Epithelial cell of proximal tubule (primary cell): ENCODE data around the gene AMBRA1. TPM values are rescaled to one million over a fixed set of nuclear protein-coding genes. Genes with fewer than 3 reads are reported as not detected.

ENCODE experiments used
- DNase-seq: peaks from one replicate; pipeline ENCODE4 v3.0.0-alpha.2; 2011; ENCODE audit warnings: low read depth
- H3K4me3 ChIP-seq: 2 replicates; pipeline ENCODE4 v1.5.1; 2011; ENCODE audit warnings: low read depth, mild to moderate bottlenecking, low read length
- total RNA-seq: library from RNA; depleted of rRNA; stranded (reverse); fragments of >200 nt; gene quantifications from 2 replicates; pipeline ENCODE4 v1.2.3, GENCODE V29; 2015
- TF ChIP-seq, protein P1 (sequence below): conservative IDR thresholded peaks from 2 replicates; pipeline ENCODE4 v1.5.1; 2012; ENCODE audit warnings: low read depth, mild to moderate bottlenecking, low read length

Gene AMBRA1
- total RNA-seq, 1 donor from 2014 or later: 21.0 TPM

DNA sequence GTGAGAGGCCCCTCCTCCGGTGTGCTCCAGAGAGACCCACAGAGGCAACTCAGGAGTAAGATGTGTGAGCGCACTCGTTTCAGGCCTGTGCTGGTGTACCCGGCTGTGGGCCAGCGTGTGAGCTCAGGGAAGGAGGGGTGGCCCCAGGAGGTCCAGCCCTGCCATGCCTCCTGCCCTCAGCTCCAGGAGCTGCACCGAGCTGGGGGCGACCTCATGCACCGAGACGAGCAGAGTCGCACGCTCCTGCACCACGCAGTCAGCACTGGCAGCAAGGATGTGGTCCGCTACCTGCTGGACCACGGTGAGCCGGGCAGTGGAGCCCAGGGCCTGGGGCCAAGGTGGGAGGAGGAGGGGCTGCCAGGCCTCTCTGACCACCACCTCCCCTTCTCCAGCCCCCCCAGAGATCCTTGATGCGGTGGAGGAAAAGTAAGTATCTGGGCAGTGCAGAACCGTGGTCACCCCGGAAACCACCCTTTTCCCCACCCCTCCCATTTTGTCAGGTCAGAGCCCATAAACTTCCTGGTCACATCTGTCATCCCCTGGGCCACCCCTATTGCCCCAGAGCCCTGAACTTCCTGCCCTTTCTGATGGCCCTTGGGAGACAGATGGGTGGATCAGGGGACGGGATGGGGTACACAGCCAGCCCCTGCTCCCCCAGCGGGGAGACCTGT is 214.9 kb downstream of the AMBRA1 start:
- H3K4me3 ChIP-seq: no peak overlapping the region
- no peak for DNase-seq
- TF ChIP-seq, protein P1, sequence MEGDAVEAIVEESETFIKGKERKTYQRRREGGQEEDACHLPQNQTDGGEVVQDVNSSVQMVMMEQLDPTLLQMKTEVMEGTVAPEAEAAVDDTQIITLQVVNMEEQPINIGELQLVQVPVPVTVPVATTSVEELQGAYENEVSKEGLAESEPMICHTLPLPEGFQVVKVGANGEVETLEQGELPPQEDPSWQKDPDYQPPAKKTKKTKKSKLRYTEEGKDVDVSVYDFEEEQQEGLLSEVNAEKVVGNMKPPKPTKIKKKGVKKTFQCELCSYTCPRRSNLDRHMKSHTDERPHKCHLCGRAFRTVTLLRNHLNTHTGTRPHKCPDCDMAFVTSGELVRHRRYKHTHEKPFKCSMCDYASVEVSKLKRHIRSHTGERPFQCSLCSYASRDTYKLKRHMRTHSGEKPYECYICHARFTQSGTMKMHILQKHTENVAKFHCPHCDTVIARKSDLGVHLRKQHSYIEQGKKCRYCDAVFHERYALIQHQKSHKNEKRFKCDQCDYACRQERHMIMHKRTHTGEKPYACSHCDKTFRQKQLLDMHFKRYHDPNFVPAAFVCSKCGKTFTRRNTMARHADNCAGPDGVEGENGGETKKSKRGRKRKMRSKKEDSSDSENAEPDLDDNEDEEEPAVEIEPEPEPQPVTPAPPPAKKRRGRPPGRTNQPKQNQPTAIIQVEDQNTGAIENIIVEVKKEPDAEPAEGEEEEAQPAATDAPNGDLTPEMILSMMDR: no peak

DNA sequence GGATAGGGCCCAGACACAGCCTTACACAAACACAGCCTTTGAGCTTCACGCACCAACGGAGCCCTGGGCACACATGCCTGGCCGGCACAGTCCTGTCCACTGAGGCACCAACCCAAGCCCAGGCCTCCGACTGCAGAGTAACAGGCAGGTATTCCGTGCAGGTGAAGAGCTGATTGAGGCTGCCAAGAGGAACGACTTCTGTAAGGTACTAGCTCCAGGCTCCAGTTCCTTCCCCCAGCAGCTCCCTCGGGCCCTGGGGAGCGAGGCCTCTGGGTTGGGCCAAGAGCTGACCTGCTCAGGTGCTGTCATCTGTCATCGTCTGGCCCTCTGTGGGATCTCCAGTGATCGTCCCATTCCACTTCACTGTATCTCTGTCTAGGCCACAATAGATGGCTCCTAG is 215.5 kb downstream of the AMBRA1 start:
- TF ChIP-seq, protein P1: no peak
- DNase-seq: no peak
- no peak overlapping the region for H3K4me3 ChIP-seq

DNA sequence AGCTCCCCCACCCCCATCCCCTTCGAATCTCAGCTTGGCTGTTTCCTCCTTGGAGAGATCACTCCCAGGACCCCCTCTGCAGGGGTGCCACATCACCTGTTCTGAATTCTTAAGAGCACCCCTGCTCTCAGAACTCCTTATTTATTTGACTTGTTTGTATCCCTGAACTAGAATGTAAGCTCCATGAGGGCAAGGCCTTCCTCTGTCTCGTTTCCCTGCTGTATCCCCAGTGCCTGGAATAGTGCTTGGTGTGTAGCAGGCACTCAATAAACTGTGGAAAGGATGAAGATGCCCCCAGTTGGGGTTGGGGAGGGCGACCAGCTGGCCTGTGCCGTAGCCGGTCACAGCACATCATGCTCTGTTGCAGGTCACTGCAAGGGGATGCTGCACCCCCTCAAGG is 216.0 kb downstream of the AMBRA1 start:
- TF ChIP-seq, protein P1: no peak
- DNase-seq: no peak
- H3K4me3 ChIP-seq: no peak overlapping the region

DNA sequence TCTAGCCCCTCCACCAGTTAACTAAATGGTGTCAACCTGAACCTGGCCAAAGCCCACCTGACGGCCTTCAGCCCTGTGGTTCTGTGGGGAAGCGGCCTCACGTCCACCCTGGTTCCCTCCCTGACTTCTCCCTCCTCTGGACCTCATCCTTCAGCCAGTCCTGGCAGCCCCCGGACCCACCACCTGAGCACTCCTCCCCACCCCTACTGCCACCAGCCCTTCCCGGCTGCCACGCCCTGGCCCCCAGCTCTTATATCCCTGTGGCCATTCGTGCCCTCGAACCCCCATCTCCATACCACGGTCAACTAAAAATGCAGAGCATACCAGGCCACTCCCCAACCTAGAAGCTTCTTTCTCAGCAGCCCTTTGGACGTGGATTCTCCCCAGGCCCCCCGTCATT is 216.5 kb downstream of the AMBRA1 start:
- TF ChIP-seq, protein P1: no peak
- no peak for DNase-seq
- no peak overlapping the region for H3K4me3 ChIP-seq

DNA sequence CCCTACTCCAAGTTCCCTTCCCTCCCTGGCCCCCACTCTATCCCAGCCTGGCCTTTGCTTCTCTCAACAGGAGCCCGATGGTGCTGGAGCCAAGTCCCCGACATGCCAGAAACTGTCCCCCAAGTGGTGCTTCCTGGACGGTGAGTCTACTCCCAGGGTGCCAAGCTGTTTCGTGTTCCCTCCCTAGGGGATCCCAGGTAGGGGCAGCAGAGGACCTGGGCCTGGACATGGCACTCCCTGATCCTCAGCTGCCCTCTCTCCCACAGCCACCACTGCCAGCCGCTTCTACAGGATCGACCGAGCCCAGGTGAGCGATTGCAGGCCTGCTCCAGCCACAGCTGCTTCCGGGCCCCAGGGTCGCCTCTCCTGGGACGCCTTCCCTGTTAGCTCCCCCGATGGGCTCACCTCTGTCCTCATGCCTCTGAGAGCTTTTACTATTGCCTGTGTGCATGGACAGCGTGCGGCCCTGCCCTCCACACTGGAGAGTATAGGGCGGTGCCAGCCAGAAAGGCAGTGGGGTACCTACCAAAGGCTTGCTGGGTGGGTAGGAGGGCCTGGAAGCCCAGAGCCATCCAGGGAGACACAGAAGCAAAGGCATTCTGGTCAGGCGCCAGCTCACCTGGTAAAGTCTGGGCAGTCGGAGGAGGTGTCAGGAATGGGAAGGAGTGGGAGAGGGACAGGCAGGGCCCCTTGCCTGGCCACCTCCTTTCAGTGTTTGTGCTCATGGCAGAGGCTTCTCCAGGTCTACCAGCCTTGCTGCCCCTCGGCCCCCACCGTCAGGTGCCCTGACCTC is 217.4 kb downstream of the AMBRA1 start:
- DNase-seq: no peak
- TF ChIP-seq, protein P1: no peak
- H3K4me3 ChIP-seq: no peak overlapping the region

DNA sequence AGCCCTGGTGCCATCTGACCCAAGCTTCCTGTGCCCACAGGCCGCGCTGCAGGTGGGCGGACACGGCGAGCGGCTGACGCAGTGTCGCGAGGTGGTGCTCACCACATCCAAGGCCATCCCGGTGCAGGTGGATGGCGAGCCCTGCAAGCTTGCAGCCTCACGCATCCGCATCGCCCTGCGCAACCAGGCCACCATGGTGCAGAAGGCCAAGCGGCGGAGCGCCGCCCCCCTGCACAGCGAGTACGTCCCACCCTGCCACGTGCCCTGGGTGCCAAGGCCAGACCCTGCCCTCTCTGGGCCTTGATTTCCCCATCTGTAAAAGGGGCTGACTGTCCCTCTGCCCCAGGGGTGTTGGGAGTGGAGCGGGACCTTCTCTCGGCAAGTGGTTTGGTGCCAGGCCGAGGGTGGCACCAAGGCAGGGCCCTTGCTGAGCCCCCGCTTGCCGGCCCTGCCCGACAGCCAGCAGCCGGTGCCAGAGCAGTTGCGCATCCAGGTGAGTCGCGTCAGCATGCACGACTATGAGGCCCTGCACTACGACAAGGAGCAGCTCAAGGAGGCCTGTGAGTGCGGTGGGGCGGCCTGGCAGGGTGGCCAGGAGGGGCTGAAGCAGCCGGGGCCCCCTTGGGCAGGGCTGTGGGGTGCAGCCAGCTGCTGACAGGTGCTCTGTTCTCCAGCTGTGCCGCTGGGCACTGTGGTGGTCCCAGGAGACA is 218.3 kb downstream of the AMBRA1 start:
- no peak overlapping the region for H3K4me3 ChIP-seq
- TF ChIP-seq, protein P1: no peak
- no peak for DNase-seq
